GM19240 (cell line): Measurements from ENCODE around the gene MRPL17.

Experiments
- DNase-seq: peaks from one replicate; pipeline ENCODE4 v3.0.0; 2011; ENCODE audit warnings: low spot score; ENCODE audit not compliant: insufficient read length

Gene MRPL17

DNA sequence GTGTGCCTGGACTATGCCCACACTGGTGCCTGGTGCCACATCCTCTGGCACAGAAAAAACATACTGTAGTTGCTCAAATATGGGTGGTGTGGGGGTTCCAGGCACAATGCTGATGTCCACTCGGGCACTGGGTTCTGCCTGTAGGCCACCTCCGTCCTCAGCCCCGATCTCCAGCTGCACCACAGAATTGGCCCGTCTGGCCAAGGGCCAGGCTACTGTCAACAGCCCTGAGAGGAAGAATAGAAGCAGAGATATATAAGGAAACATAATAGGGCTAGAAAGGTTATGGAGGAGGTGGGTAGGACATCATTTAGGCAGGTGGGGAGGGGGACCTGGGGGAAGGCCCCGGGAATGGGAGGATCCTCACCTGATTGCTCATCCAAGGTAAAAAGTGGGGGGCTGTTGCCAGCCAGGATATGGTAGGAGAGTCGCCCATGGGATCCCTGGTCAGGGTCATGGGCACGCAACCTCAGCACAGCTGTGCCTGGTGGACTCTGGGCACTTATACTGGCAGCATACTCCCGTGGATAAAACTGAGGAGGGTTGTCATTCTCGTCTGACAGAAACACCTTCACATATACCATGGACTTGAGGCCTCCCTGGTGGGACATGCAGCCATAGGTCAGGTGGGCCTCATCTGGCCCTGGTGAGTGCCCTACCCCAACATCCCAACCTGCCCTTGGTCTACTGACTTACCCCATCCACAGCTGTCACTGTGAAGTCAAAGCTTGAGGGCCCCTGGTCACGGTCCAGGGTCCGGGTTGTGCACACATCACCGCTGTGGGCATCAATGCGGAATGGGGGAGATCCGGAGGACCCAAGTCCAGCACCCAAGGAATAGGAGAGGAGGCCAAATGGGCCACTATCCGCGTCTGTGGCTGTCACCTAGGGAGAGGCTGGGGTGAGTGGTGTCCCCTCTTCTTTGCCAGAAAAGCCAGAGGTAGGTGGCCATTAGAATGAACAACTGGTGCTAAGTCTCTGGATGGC is 49.4 kb downstream of the MRPL17 start:
- DNase-seq = no peak

DNA sequence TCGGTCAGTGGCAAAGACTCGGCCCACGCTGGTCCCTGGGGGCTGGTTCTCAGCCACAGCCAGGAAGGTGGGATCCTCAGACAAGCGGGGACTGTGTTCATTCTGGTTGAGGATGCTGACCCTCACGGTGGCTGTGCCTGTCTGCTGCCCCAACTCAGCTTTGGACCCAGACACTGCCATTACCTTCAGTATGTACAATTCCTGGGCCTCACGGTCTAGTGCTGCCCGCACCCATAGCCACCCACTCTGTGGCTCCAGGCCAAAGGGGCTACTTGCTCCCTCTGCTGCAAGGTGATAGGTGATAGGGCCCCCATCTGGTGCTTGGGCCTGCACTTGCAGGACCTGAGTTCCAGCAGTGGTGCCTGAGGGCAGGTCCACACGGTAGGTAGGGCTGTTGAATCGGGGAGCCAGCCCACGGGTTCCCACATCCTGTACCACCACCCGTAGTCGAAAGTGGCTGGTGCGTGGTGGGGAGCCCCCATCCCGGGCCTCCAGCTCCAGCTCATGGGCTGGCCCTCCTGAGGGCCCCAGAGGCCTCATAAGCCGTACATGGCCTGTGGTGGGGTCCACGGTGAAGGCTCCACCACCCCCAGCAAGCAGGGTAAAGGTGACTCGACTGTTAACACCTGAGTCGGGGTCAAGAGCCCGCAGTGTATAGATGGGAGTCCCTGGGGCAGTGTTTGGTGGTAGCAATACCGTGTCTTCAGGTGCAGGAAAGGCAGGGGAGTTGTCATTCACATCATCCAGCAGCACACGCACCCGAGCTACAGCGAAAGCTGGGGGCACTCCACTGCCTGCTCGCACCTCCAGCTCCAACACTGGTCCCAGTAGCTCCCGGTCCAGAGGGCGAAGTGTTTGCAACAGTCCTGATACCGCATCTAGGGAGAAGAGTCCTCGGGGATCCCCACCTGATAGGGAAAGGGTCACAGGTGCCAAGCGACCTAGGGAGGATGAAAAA is 50.7 kb downstream of the MRPL17 start:
- no peak for DNase-seq

GRCh38 chr11:6631361-6631890 is 51.7 kb downstream of the MRPL17 start:
- no peak for DNase-seq

- no peak for DNase-seq
These were observed 52.4 kb downstream of the MRPL17 start for GRCh38 chr11:6630632-6631291.
